ENCODE results near the gene SAMD11.

DNA sequence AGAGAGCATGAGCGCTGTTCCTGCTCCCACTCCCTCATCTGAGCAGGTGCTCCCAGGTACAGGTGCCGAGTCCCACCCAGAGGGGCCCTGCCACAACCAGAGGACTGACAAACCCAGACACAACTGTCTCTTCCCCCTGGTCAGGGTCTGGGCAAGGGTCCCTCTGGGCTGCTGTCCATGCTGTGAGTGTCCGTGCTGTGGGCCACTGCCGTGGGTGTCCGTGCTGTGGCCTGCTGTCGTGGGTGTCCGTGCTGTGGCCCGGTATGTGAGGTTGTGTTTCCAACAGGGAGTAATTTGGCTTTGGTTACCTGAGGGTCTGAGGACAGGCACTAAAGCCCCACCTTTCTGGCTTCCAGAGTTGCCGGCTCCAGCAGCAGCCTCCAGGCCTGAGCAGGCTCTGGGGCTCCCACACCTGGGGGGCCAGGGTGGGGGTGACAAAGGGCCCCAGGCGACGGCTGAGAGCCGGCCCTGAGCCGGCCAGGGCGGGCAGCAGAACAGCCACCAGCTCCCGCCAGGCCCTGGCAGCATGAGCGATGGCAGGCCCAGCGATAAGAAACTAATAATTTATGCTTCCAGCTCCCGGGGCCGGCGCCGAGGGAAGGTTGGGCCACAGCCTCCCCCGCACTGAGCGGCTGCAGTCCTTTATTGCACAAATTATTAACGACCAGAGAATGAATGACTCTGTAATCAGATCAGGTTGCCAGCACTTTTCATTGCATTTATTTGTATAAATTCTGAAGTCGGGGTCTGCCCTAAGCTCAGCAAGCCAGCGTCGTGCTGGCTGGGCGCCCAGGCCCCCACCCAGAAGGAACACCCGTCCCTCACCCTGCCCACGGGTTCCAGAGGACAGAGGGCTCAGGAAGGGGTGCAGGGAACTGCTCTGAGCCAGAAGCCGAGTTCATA lies 7.3 kb upstream of the SAMD11 start:
- no peak for TF ChIP-seq IRF2 (CRISPR knock-in tag; IDR thresholded peaks at IDR 0.05; ENCODE audit: borderline replicate concordance, low read depth)
- no peak for TF ChIP-seq TP53 (CRISPR knock-in tag; IDR thresholded peaks at IDR 0.05)
- TF ChIP-seq, protein P1, sequence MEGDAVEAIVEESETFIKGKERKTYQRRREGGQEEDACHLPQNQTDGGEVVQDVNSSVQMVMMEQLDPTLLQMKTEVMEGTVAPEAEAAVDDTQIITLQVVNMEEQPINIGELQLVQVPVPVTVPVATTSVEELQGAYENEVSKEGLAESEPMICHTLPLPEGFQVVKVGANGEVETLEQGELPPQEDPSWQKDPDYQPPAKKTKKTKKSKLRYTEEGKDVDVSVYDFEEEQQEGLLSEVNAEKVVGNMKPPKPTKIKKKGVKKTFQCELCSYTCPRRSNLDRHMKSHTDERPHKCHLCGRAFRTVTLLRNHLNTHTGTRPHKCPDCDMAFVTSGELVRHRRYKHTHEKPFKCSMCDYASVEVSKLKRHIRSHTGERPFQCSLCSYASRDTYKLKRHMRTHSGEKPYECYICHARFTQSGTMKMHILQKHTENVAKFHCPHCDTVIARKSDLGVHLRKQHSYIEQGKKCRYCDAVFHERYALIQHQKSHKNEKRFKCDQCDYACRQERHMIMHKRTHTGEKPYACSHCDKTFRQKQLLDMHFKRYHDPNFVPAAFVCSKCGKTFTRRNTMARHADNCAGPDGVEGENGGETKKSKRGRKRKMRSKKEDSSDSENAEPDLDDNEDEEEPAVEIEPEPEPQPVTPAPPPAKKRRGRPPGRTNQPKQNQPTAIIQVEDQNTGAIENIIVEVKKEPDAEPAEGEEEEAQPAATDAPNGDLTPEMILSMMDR (IDR thresholded peaks at IDR 0.05), result no peak
- TF ChIP-seq, protein P2, sequence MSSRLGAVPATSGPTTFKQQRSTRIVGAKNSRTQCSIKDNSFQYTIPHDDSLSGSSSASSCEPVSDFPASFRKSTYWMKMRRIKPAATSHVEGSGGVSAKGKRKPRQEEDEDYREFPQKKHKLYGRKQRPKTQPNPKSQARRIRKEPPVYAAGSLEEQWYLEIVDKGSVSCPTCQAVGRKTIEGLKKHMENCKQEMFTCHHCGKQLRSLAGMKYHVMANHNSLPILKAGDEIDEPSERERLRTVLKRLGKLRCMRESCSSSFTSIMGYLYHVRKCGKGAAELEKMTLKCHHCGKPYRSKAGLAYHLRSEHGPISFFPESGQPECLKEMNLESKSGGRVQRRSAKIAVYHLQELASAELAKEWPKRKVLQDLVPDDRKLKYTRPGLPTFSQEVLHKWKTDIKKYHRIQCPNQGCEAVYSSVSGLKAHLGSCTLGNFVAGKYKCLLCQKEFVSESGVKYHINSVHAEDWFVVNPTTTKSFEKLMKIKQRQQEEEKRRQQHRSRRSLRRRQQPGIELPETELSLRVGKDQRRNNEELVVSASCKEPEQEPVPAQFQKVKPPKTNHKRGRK (CRISPR knock-in tag; IDR thresholded peaks at IDR 0.05; ENCODE audit: borderline replicate concordance), result no peak
